PC-9 (cell line): ENCODE results near the gene RASGEF1C.

ENCODE experiments used
- EZH2 ChIP-seq: fragments of 200-600 bp; sonication (generic); IDR thresholded peaks from 2 replicates; pipeline ENCODE4 v1.8.0; 2017; ENCODE audit warnings: antibody characterized with exemption, low read depth
- TF ChIP-seq, protein P1 (sequence below): fragments of 200-600 bp; sonication (generic); conservative IDR thresholded peaks from 2 replicates; pipeline ENCODE4 v1.6.1; 2017; ENCODE audit warnings: mixed run types, antibody characterized with exemption, mild to moderate bottlenecking, moderate library complexity

DNA sequence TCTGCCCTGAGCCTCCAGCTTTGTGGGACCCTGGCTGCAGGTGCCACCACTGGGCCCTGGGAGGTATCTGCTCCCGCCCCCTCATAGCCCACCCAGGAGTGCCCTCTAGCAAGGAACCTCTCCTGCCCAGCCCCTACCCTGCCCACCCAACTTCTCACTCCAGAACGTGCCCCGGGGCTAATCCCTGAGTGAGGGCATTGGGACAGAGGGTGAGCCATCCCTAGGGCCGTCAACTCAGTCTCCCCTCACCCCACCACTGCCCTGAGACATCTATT, 2.7 kb upstream of the RASGEF1C start:
- TF ChIP-seq, protein P1, sequence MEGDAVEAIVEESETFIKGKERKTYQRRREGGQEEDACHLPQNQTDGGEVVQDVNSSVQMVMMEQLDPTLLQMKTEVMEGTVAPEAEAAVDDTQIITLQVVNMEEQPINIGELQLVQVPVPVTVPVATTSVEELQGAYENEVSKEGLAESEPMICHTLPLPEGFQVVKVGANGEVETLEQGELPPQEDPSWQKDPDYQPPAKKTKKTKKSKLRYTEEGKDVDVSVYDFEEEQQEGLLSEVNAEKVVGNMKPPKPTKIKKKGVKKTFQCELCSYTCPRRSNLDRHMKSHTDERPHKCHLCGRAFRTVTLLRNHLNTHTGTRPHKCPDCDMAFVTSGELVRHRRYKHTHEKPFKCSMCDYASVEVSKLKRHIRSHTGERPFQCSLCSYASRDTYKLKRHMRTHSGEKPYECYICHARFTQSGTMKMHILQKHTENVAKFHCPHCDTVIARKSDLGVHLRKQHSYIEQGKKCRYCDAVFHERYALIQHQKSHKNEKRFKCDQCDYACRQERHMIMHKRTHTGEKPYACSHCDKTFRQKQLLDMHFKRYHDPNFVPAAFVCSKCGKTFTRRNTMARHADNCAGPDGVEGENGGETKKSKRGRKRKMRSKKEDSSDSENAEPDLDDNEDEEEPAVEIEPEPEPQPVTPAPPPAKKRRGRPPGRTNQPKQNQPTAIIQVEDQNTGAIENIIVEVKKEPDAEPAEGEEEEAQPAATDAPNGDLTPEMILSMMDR, result no peak
- no peak for TF ChIP-seq EZH2
